CD4-positive, alpha-beta T cell (primary cell): ENCODE data around the gene APC2. TPM values are rescaled to one million over a fixed set of nuclear protein-coding genes. Genes with fewer than 3 reads are reported as not detected.

ENCODE experiments used
- ATAC-seq: fragments of 200-7000 bp; cut with Tn5 transposase; one replicate; pipeline ENCODE4 v1.10.0; 2022; ENCODE audit warnings: mild to moderate bottlenecking; ENCODE audit not compliant: poor library complexity
- CTCF ChIA-PET: fragments of 350-600 bp; sonication (Branson Sonifier 250); formaldehyde crosslinking; loops from one replicate; lab custom pipeline; 2021; ENCODE audit warnings: antibody characterized with exemption, inconsistent platforms; lab: Charles Lee
- POLR2A ChIA-PET: fragments of 350-600 bp; sonication (Branson Sonifier 250); formaldehyde crosslinking; loops from one replicate; lab custom pipeline; 2021; ENCODE audit warnings: antibody characterized with exemption, inconsistent platforms; lab: Charles Lee
- DNase-seq, 14 experiments: peaks; one replicate each; pipeline ENCODE4 v3.0.0-alpha.2; 2013 to 2020; ENCODE audit warnings: mixed read lengths in 2 of 14
- H3K27ac ChIP-seq, 2 donors: one replicate each; pipeline versions ENCODE4 v1.5.1 to v1.7.0; 2013; ENCODE audit warnings: low read length in 2 of 2, low read depth in 1 of 2, mild to moderate bottlenecking in 1 of 2
- H3K27me3 ChIP-seq, 2 experiments: 1 replicate in 1 of 2; 2 replicates in 1 of 2; pipeline versions ENCODE4 v1.6.1 to v1.7.0; 2013; ENCODE audit warnings: low read length in 2 of 2, control low read depth in 1 of 2, mild to moderate bottlenecking in 1 of 2, moderate library complexity in 1 of 2; ENCODE audit not compliant: insufficient read depth in 2 of 2, control insufficient read depth in 1 of 2
- H3K36me3 ChIP-seq: one replicate; pipeline ENCODE4 v1.6.1; 2013; ENCODE audit warnings: low read length, control low read depth; ENCODE audit not compliant: insufficient read depth
- H3K4me1 ChIP-seq: one replicate; pipeline ENCODE4 v1.6.1; 2013; ENCODE audit warnings: low read length, control low read depth; ENCODE audit not compliant: insufficient read depth
- H3K4me3 ChIP-seq: one replicate; pipeline ENCODE4 v1.5.1; 2013; ENCODE audit warnings: mild to moderate bottlenecking, low read length, moderate library complexity
- H3K9me3 ChIP-seq, 2 experiments: 1 replicate in 1 of 2; 2 replicates in 1 of 2; pipeline versions ENCODE4 v1.6.1 to v1.7.0; 2013; ENCODE audit warnings: low read length in 2 of 2, mild to moderate bottlenecking in 2 of 2, control low read depth in 1 of 2, moderate library complexity in 1 of 2; ENCODE audit not compliant: control insufficient read depth in 1 of 2, insufficient read depth in 1 of 2
- H3K27ac Mint-ChIP-seq: one replicate; pipeline ENCODE4 v1.8.0; 2020; ENCODE audit warnings: mixed read lengths
- H3K27me3 Mint-ChIP-seq: one replicate; pipeline ENCODE4 v1.8.0; 2021; ENCODE audit warnings: mixed read lengths
- H3K36me3 Mint-ChIP-seq: one replicate; pipeline ENCODE4 v1.8.0; 2021; ENCODE audit warnings: low read depth, mixed read lengths
- H3K4me1 Mint-ChIP-seq: one replicate; pipeline ENCODE4 v1.8.0; 2021; ENCODE audit warnings: low read depth, mixed read lengths
- H3K4me3 Mint-ChIP-seq: one replicate; pipeline ENCODE4 v1.8.0; 2020; ENCODE audit warnings: mild to moderate bottlenecking, mixed read lengths
- H3K9me3 Mint-ChIP-seq: one replicate; pipeline ENCODE4 v1.8.0; 2020; ENCODE audit warnings: mixed read lengths
- CTCF ChIP-seq: fragments of 200-600 bp; IDR thresholded peaks from one replicate; pipeline ENCODE4 v1.8.0; 2022; ENCODE audit warnings: antibody characterized with exemption, mild to moderate bottlenecking
- intact Hi-C, 2 experiments: fragments of 100-400 bp; cut with DNase I in 1 of 2; cut with micrococcal nuclease in 1 of 2; formaldehyde crosslinking; loops; one replicate each; pipeline versions ENCODE4 v1.15.1 to v1.9.0; 2023 to 2025; cut with DNase I, micrococcal nuclease
- total RNA-seq, 174 experiments: library from RNA in 2 of 174; stranded (reverse) in 2 of 174; gene quantifications; one replicate each; pipeline ENCODE4 v1.2.3 and lab custom pipeline; 2021 to 2026

Gene APC2
- total RNA-seq, 2 experiments from 2014 or later = 0.20 to 0.30 TPM

- Histone ChIP-seq H3K36me3 (peaks cover 72% of the 10 kb centered on the region), H3K27me3 (no peaks in the 10 kb centered on the region), H3K9me3 (no peaks in the 10 kb centered on the region), H3K27ac (no peak overlapping the region), H3K4me3 (no peak overlapping the region), H3K4me1 (peaks cover 56% of the 10 kb centered on the region)
- ATAC-seq (no peak), DNase-seq (no peak)
- peaks cover 64% of the 10 kb centered on the region for H3K36me3 Mint-ChIP-seq
- no peaks in the 10 kb centered on the region for H3K27me3 Mint-ChIP-seq
- POLR2A ChIA-PET = no interaction called here
- TF ChIP-seq CTCF = no peak
- H3K4me3 Mint-ChIP-seq = no peak overlapping the region
- no peaks in the 10 kb centered on the region for H3K9me3 Mint-ChIP-seq
- intact Hi-C loops = no loop called here
- CTCF ChIA-PET = no interaction called here
- peaks cover 38% of the 10 kb centered on the region for H3K4me1 Mint-ChIP-seq
- peak overlapping the region; percentile 42 for H3K27ac Mint-ChIP-seq
These were observed 32.8 kb upstream of the APC2 start for GRCh38 chr19:1417145-1417544.

- no peaks in the 10 kb centered on the region for H3K27me3 Mint-ChIP-seq
- Histone ChIP-seq H3K27ac (no peak overlapping the region), H3K36me3 (peaks cover 72% of the 10 kb centered on the region), H3K4me3 (no peak overlapping the region), H3K27me3 (no peaks in the 10 kb centered on the region), H3K4me1 (peaks cover 49% of the 10 kb centered on the region), H3K9me3 (no peaks in the 10 kb centered on the region)
- POLR2A ChIA-PET = interaction anchor here (1.0 kb wide), 1 partner anchor 8 kb away, joined by 3 read pairs; no protein-coding TSS in a partner anchor
- H3K36me3 Mint-ChIP-seq = peaks cover 70% of the 10 kb centered on the region
- CTCF ChIA-PET = no interaction called here
- peak overlapping the region; percentile 34 for H3K4me3 Mint-ChIP-seq
- no peak for DNase-seq
- H3K27ac Mint-ChIP-seq = peak overlapping the region; percentile 42
- H3K4me1 Mint-ChIP-seq = peaks cover 33% of the 10 kb centered on the region
- ATAC-seq = no peak
- no peaks in the 10 kb centered on the region for H3K9me3 Mint-ChIP-seq
- no peak for TF ChIP-seq CTCF
- intact Hi-C loops = no loop called here
These were observed 32.0 kb upstream of the APC2 start for GRCh38 chr19:1417681-1418495.

GRCh38 chr19:1418496-1418775, 31.5 kb upstream of the APC2 start:
- Mint-ChIP-seq H3K27ac (no peak overlapping the region), H3K9me3 (no peaks in the 10 kb centered on the region), H3K4me3 (no peak overlapping the region), H3K27me3 (no peaks in the 10 kb centered on the region), H3K36me3 (peaks cover 72% of the 10 kb centered on the region), H3K4me1 (peaks cover 31% of the 10 kb centered on the region)
- intact Hi-C loops = no loop called here
- POLR2A ChIA-PET = interaction anchor here (1.0 kb wide), 1 partner anchor 9 kb away, joined by 3 read pairs; no protein-coding TSS in a partner anchor
- Histone ChIP-seq H3K27me3 (no peaks in the 10 kb centered on the region), H3K27ac (no peak overlapping the region), H3K4me1 (peaks cover 43% of the 10 kb centered on the region), H3K4me3 (no peak overlapping the region), H3K9me3 (no peaks in the 10 kb centered on the region), H3K36me3 (peaks cover 73% of the 10 kb centered on the region)
- CTCF ChIA-PET = no interaction called here
- no peak for TF ChIP-seq CTCF
- ATAC-seq = no peak
- DNase-seq = no peak
